GM23338 (cell line): ENCODE measurements around the gene SRGN. TPM values are rescaled to one million over a fixed set of nuclear protein-coding genes. Genes with fewer than 3 reads are reported as not detected.
"Not testable (repeated sequence)": the region's sequence is repeated elsewhere in the genome, so short reads cannot be mapped to it uniquely, and the experiment has no call there.

ENCODE experiments used
- ATAC-seq: fragments of 200-7000 bp; cut with Tn5 transposase; 3 replicates; pipeline ENCODE4 v1.9.1; 2020
- DNase-seq: peaks from one replicate; pipeline ENCODE4 v3.0.0-alpha.2; 2015; ENCODE audit warnings: low spot score
- H2AFZ ChIP-seq: fragments of 200-600 bp; sonication (generic); 2 replicates; pipeline ENCODE4 v1.8.0; 2016; ENCODE audit warnings: antibody characterized with exemption, mild to moderate bottlenecking, moderate library complexity
- H3F3A ChIP-seq: fragments of 200-600 bp; sonication (generic); replicated peaks from 2 replicates; pipeline ENCODE4 v1.8.0; 2017; ENCODE audit warnings: antibody characterized with exemption, mixed run types, low read depth
- H3K27ac ChIP-seq: fragments of 200-600 bp; sonication (generic); 2 replicates; pipeline ENCODE4 v1.6.1; 2016; ENCODE audit warnings: low read depth
- H3K27me3 ChIP-seq: fragments of 200-600 bp; sonication (generic); 2 replicates; pipeline ENCODE4 v1.8.0; 2016; ENCODE audit warnings: mild to moderate bottlenecking, mixed run types, moderate library complexity; ENCODE audit not compliant: insufficient read depth
- H3K36me3 ChIP-seq: fragments of 200-600 bp; sonication (generic); 2 replicates; pipeline ENCODE4 v1.8.0; 2016; ENCODE audit warnings: mild to moderate bottlenecking; ENCODE audit not compliant: insufficient read depth
- H3K4me1 ChIP-seq: fragments of 200-600 bp; sonication (generic); 2 replicates; pipeline ENCODE4 v1.8.0; 2016; ENCODE audit warnings: mild to moderate bottlenecking, moderate library complexity; ENCODE audit not compliant: insufficient read depth
- H3K4me2 ChIP-seq: fragments of 200-600 bp; sonication (generic); 2 replicates; pipeline ENCODE4 v1.7.1; 2017; ENCODE audit warnings: mixed run types
- H3K4me3 ChIP-seq: fragments of 200-600 bp; sonication (generic); 2 replicates; pipeline ENCODE4 v1.6.1; 2016; ENCODE audit warnings: mixed run types
- H3K79me2 ChIP-seq: fragments of 200-600 bp; sonication (generic); replicated peaks from 2 replicates; pipeline ENCODE4 v1.8.0; 2017; ENCODE audit warnings: mild to moderate bottlenecking; ENCODE audit not compliant: insufficient read depth
- H3K9me2 ChIP-seq: fragments of 200-600 bp; sonication (generic); 2 replicates; pipeline ENCODE4 v1.8.0; 2017; ENCODE audit not compliant: insufficient read depth
- H4K20me1 ChIP-seq: fragments of 200-600 bp; sonication (generic); replicated peaks from 2 replicates; pipeline ENCODE4 v1.8.0; 2017; ENCODE audit warnings: mild to moderate bottlenecking; ENCODE audit not compliant: insufficient read depth
- H3K27ac Mint-ChIP-seq: 2 replicates; pipeline ENCODE4 v1.8.0; 2020; ENCODE audit warnings: inconsistent platforms, mild to moderate bottlenecking, moderate library complexity, mixed read lengths
- H3K27me3 Mint-ChIP-seq: 3 replicates; pipeline ENCODE4 v1.8.0; 2022; ENCODE audit warnings: low read depth, mild to moderate bottlenecking, moderate library complexity, mixed read lengths, inconsistent platforms; ENCODE audit not compliant: insufficient read depth, poor library complexity
- H3K36me3 Mint-ChIP-seq: 3 replicates; pipeline ENCODE4 v1.8.0; 2021; ENCODE audit warnings: low read depth, mild to moderate bottlenecking, inconsistent platforms, moderate library complexity, mixed read lengths
- H3K4me1 Mint-ChIP-seq: 3 replicates; pipeline ENCODE4 v1.8.0; 2020; ENCODE audit warnings: mild to moderate bottlenecking, inconsistent platforms, mixed read lengths
- H3K4me3 Mint-ChIP-seq: 3 replicates; pipeline ENCODE4 v1.8.0; 2021; ENCODE audit warnings: moderate library complexity, mild to moderate bottlenecking, inconsistent platforms, mixed read lengths
- H3K9me3 Mint-ChIP-seq: 3 replicates; pipeline ENCODE4 v1.8.0; 2020; ENCODE audit warnings: moderate library complexity, mild to moderate bottlenecking, inconsistent platforms, mixed read lengths
- EZH2 ChIP-seq: fragments of 200-600 bp; sonication (generic); IDR thresholded peaks from one replicate; pipeline ENCODE4 v1.8.0; 2017; ENCODE audit warnings: antibody characterized with exemption, mild to moderate bottlenecking, low read depth; ENCODE audit not compliant: unreplicated experiment
- EZH2phosphoT487 ChIP-seq: fragments of 200-600 bp; sonication (generic); IDR thresholded peaks from one replicate; pipeline ENCODE4 v1.8.1; 2018; ENCODE audit warnings: antibody characterized with exemption; ENCODE audit not compliant: unreplicated experiment
- POLR2AphosphoS5 ChIP-seq: IDR thresholded peaks from 2 replicates; pipeline ENCODE4 v1.6.1; 2016; ENCODE audit warnings: antibody characterized with exemption, low read depth
- REST ChIP-seq: IDR thresholded peaks from one replicate; pipeline ENCODE4 v1.6.1; 2018; ENCODE audit warnings: antibody characterized with exemption; ENCODE audit not compliant: unreplicated experiment
- STAT1 ChIP-seq: IDR thresholded peaks from one replicate; pipeline ENCODE4 v1.6.1; 2016; ENCODE audit warnings: antibody characterized with exemption; ENCODE audit not compliant: unreplicated experiment
- ZNF331 ChIP-seq: fragments of 250-450 bp; sonication (Bioruptor Pico); IDR thresholded peaks from 2 replicates; pipeline ENCODE4 v1.5.0; 2020; ENCODE audit warnings: low read depth, mild to moderate bottlenecking, moderate library complexity
- polyA plus RNA-seq: library from polyadenylated mRNA; unstranded; fragments of >200 nt; fragmentation: Nextera tagmentation; extraction: Ambion mirVana; gene quantifications from 2 replicates; pipeline ENCODE4 v1.2.1, GENCODE V29; 2016
- total RNA-seq: library from RNA; depleted of rRNA; stranded (reverse); fragments of >200 nt; shearing (Covaris generic); gene quantifications from 2 replicates; pipeline ENCODE4 v1.2.3, GENCODE V29; 2014
- TF ChIP-seq, protein P1 (sequence below), 2 experiments: fragments of 200-600 bp in 1 of 2; sonication (generic) in 1 of 2; conservative IDR thresholded peaks; 2 replicates each; pipeline versions ENCODE4 v1.5.1 to v1.6.1; 2016 to 2017; ENCODE audit warnings: antibody characterized with exemption in 2 of 2, low read depth in 2 of 2, mild to moderate bottlenecking in 2 of 2, moderate library complexity in 1 of 2

SRGN gene
- total and polyA plus RNA-seq, 2 experiments from 2014 or later: not detected

GRCh38 chr10:69141304-69141703 lies 53.4 kb downstream of the SRGN start:
- no peak overlapping the region for H3K4me3 ChIP-seq
- Mint-ChIP-seq H3K4me3 (no peak overlapping the region), H3K9me3 (no peaks in the 10 kb centered on the region), H3K27me3 (no peaks in the 10 kb centered on the region), H3K4me1 (no peaks in the 10 kb centered on the region), H3K36me3 (no peaks in the 10 kb centered on the region; the same call in 2 of the 3 replicates), H3K27ac (no peak overlapping the region)
- DNase-seq: no peak
- H3K4me2 ChIP-seq: no peak overlapping the region
- no peak for ATAC-seq
- TF ChIP-seq STAT1 (no peak), REST (no peak), EZH2phosphoT487 (no peak), EZH2 (no peak), POLR2AphosphoS5 (no peak), ZNF331 (no peak)
- TF ChIP-seq, protein P1, sequence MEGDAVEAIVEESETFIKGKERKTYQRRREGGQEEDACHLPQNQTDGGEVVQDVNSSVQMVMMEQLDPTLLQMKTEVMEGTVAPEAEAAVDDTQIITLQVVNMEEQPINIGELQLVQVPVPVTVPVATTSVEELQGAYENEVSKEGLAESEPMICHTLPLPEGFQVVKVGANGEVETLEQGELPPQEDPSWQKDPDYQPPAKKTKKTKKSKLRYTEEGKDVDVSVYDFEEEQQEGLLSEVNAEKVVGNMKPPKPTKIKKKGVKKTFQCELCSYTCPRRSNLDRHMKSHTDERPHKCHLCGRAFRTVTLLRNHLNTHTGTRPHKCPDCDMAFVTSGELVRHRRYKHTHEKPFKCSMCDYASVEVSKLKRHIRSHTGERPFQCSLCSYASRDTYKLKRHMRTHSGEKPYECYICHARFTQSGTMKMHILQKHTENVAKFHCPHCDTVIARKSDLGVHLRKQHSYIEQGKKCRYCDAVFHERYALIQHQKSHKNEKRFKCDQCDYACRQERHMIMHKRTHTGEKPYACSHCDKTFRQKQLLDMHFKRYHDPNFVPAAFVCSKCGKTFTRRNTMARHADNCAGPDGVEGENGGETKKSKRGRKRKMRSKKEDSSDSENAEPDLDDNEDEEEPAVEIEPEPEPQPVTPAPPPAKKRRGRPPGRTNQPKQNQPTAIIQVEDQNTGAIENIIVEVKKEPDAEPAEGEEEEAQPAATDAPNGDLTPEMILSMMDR (conservative IDR thresholded peaks at IDR 0.05; ENCODE audit: low read depth in 2 of 2): no peak
- no peaks in the 10 kb centered on the region for H3K4me1 ChIP-seq
- no peak overlapping the region for H2AFZ ChIP-seq
- peaks cover 22% of the 10 kb centered on the region for H4K20me1 ChIP-seq
- no peaks in the 10 kb centered on the region for H3K9me2 ChIP-seq
- H3K36me3 ChIP-seq: no peaks in the 10 kb centered on the region
- H3K79me2 ChIP-seq: peaks cover 50% of the 10 kb centered on the region
- H3F3A ChIP-seq: no peaks in the 10 kb centered on the region
- H3K27ac ChIP-seq: no peak overlapping the region
- H3K27me3 ChIP-seq: no peaks in the 10 kb centered on the region

GRCh38 chr10:69142074-69142473 lies 54.2 kb downstream of the SRGN start:
- H2AFZ ChIP-seq, DNase-seq, H3K4me3 Mint-ChIP-seq, ATAC-seq, H3K27me3 Mint-ChIP-seq, H3K4me2 ChIP-seq, H3K4me3 ChIP-seq, H3K4me1 ChIP-seq, H3K36me3 ChIP-seq, H3K27ac Mint-ChIP-seq, H3K27ac ChIP-seq, H3K36me3 Mint-ChIP-seq, H3K9me3 Mint-ChIP-seq, H3F3A ChIP-seq, H3K4me1 Mint-ChIP-seq, H3K27me3 ChIP-seq, H3K9me2 ChIP-seq: not testable (repeated sequence)
- peaks cover 58% of the 10 kb centered on the region for H3K79me2 ChIP-seq
- H4K20me1 ChIP-seq: peaks cover 22% of the 10 kb centered on the region
